MM.1S (cell line): ENCODE data around the gene PCNT.

Experiments used
- CTCF ChIP-seq: fragments of 300-600 bp; sonication (generic); IDR thresholded peaks from 2 replicates; pipeline ENCODE4 v1.5.1; 2016; ENCODE audit warnings: antibody characterized with exemption, low read length, mixed read lengths
- EZH2 ChIP-seq: fragments of 300-600 bp; sonication (generic); optimal IDR thresholded peaks from 2 replicates; pipeline ENCODE3; 2017; ENCODE audit warnings: low read depth, mild to moderate bottlenecking, antibody characterized with exemption, low read length, mixed read lengths

- TF ChIP-seq CTCF = no peak
- TF ChIP-seq EZH2 = no peak
Observed at GRCh38 chr21:46443910-46444309, 120.0 kb downstream of the PCNT start.
